ENCODE measurements around the gene RPS16.
A peak's percentile ranks its signal among the peaks of the same experiment; 100 is the strongest.

Gene RPS16

DNA sequence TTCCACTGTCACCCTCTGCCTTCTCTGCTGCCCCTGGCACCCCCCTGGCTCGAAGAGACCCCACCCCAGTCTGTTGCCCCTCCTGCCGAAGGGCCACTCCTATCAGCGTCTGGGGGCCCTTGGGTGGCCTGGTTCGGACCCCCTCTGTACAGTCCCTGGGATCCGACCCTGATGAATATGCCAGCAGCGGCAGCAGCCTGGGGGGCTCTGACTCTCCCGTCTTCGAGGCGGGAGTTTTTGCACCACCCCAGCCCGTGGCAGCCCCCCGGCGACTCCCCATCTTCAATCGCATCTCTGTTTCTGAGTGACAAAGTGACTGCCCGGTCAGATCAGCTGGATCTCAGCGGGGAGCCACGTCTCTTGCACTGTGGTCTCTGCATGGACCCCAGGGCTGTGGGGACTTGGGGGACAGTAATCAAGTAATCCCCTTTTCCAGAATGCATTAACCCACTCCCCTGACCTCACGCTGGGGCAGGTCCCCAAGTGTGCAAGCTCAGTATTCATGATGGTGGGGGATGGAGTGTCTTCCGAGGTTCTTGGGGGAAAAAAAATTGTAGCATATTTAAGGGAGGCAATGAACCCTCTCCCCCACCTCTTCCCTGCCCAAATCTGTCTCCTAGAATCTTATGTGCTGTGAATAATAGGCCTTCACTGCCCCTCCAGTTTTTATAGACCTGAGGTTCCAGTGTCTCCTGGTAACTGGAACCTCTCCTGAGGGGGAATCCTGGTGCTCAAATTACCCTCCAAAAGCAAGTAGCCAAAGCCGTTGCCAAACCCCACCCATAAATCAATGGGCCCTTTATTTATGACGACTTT lies 27.1 kb downstream of the RPS16 start:
- no peak for DNase-seq (ENCODE audit: low read depth in 2 of 3, low spot score in 2 of 3)

- DNase-seq (ENCODE audit: low read depth in 2 of 3, low spot score in 2 of 3) = no peak
Observed at GRCh38 chr19:39407660-39408391, 27.9 kb downstream of the RPS16 start.

GRCh38 chr19:39407410-39407659 lies 28.4 kb downstream of the RPS16 start:
- DNase-seq (ENCODE audit: low read depth in 2 of 3, low spot score in 2 of 3) = no peak

DNA sequence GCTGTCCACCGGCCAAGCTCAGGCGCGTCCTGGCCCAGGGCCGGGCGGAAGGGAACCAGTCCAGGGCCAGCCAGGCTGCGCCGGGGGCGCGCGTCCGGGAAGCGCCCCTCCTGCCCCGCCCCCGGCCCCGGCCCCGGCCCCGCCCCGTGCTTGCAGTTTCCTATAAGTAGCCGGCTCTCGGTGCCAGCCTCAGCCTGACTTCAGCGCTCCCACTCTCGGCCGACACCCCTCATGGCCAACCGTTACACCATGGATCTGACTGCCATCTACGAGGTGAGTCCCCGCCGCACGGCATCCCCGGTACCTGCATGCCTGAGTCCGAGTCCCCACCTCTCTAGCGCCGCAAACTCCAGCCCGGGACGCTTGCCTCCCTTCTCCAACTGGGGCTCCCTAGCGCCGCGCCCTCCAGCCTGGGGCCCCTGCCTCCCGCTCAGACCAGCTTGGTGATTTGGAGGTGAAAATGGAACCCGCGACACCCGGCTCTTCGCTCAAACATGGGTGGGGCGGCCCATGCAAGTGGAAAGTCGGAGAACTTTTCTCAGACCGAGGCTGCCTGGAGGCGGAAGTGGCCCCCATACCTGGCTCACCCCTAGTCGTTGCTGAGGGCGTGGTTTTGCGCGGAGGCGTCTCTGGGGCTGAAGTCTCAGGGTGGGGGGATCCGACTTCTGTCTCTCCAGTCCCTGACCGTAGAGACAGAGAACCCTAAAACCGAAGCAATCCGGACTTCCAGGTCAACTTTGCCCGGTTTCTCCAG lies 28.9 kb downstream of the RPS16 start, which contains the start of gene ZFP36:
ZFP36 (plus strand) TSS at position 192 of the 754 bp plus-strand sequence; CDS start at position 250, 58 bp downstream.
- peak; percentile 71 to 91 (median 84) for DNase-seq (ENCODE audit: low read depth in 2 of 3, low spot score in 2 of 3)

GRCh38 chr19:39405958-39406655 lies 29.6 kb downstream of the RPS16 start:
- peak in 2 of 3 experiments; percentile 59 to 61 for DNase-seq (ENCODE audit: low read depth in 2 of 3, low spot score in 2 of 3)

- DNase-seq (ENCODE audit: low read depth in 2 of 3, low spot score in 2 of 3) = no peak
Observed at GRCh38 chr19:39405261-39405957, 30.3 kb downstream of the RPS16 start.

GRCh38 chr19:39403331-39404312 lies 32.1 kb downstream of the RPS16 start:
- DNase-seq (ENCODE audit: low read depth in 2 of 3, low spot score in 2 of 3) = peak; percentile 80 to 90 (median 89)

GRCh38 chr19:39402346-39403300 lies 33.1 kb downstream of the RPS16 start:
- peak in 2 of 3 experiments; percentile 63 to 66 for DNase-seq (ENCODE audit: low read depth in 2 of 3, low spot score in 2 of 3)

DNA sequence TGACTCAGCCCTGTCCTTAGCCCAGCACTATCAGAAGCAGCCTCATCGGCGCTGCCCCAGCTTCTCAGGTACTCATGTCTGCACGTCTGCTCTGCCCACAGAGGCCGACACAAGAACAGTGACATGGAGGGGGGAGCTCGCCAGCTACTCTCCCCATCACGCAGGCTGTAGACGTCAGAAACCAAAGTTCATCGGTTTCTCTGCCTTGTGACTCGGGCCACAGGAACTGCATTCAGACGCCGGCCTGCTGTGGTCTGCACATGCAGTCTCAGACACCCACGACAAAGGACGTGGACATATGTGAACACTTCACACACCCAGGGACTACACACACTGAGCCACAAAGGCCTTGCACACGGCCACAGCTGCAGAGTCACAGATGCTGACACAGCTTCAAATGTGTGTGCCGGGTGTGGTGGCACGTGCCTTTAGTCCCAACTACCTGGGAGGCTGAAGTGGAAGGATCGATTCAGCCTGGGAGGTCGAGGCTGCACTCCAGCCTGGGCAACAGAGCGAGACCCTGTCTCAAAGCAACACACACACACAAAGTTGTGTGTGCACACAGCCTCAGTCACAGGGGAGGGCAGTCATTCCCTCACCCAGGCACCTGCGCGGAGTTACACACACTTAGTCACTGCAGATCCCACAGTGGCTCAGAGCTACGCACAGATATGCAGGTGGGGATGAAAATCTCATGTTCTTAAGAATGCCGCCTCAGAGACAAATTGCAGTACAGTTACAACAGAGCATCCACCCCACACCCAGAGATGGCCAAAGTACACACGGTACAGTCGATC lies 34.0 kb downstream of the RPS16 start:
- DNase-seq (ENCODE audit: low read depth in 2 of 3, low spot score in 2 of 3) = peak in 2 of 3 experiments; percentile 57 to 63

DNA sequence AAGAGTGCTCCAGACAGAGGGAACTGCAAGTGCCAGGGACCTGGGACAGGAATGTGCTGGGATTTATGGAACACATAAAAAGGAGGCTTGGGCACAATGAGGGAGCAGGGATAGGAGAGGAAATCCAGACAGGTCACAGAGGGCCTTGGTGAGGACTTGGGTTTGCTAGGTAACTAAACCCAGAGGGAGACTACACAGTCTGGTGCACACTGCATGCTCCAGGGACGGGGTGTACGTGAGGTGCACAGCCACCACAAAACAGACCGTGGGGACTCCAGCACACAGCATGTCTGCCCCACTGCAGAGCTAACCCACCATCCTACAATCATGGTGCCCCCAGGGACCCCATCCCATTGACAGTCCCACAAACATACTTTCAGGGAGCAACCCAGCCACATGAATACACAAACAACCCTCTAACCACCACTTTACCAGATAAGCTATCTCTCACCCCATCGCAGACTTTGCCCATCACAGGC lies 34.6 kb downstream of the RPS16 start:
- no peak for DNase-seq (ENCODE audit: low read depth in 2 of 3, low spot score in 2 of 3)

- no peak for DNase-seq (ENCODE audit: low read depth in 2 of 3, low spot score in 2 of 3)
Observed at GRCh38 chr19:39400061-39400460, 35.7 kb downstream of the RPS16 start.

- DNase-seq (ENCODE audit: low read depth in 2 of 3, low spot score in 2 of 3) = no peak
Observed at GRCh38 chr19:39399668-39400050, 36.1 kb downstream of the RPS16 start.

- DNase-seq (ENCODE audit: low read depth in 2 of 3, low spot score in 2 of 3) = peak in 1 of 3 experiments; percentile 36
Observed at GRCh38 chr19:39398297-39398864, 37.4 kb downstream of the RPS16 start.

DNA sequence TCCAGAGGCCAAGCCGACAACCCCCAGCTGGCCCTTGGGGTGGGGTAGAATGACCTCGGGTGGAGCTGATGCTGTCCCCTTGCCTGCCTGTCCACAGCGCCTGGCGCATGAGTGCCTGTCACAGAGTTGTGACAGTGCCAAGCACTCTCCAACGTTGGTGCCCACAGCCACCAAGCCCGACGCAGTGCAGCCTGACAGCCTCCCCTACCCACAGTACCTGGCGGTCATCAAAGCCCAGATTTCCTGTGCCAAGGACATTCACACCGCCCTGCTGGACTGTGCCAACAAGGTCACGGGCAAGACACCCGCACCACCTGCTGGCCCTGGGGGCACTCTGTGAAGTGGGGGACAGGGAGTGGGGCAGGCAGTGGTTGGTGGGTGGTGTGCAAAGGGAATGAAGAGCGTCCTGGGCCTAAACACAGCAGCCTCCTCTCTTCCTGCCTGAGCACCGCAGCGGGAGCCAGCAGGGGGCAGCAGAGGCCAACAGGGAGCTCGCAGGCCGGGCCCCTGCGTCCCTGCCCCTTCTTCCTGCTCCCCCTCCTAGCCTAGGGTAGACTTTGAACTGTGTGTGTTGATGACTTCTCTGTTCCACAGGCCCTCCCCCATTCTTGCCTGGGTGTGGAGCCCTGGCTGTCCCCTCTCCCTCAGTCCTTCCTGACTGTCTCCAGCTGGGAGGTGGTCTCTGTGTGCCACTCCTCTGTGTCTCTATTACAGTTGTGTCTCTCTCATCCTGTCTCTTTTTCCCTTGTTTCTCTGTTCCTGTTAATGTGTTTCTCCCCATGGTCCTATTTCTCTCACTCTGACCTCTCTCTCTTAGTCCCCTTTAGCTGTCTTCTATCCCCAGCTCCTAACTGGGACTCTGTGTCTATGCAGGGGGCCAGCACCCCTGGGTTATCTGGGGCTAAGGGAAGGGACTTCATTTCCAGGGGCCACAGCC lies 38.1 kb downstream of the RPS16 start:
- peak; percentile 78 to 93 (median 87) for DNase-seq (ENCODE audit: low read depth in 2 of 3, low spot score in 2 of 3)

DNA sequence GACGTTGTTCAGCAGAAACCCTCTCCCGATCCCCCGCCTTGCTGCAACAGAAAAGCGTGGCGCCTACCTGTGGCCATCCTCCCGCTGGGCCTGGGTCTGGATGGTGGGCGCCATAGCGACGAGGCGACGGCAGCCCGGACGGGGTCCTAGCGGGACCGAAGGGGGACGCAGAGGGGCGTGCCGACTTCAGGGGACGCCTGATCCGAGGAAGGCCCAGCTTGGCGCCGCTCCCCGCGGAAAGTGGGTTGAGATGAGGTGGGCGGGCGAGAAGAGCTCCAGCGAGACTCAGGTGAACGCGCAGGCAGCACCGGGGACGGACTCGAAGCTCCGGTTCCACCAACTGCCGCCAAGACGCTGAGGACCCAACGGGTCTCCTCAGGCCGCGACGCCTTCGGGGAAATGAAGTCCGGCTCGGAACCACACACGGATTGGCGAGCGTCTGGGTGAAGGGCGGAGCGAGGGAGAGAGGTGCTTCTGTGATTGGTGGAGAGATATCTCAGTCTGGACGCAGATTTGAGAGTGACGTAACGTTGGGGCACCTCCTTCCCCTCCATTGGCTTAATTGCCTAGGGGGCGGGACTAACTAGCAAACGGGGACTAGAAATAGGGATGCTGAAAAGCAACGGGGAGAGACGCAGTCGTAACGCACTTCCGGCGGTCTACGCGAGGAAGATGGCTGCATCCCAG lies 44.9 kb downstream of the RPS16 start, which contains the start of the genes MED29 and PAF1:
MED29 (plus strand) TSS at position 628 of the 687 bp plus-strand sequence; CDS start at position 673, 45 bp downstream.
PAF1 (minus strand) TSS at position 356 of the 687 bp plus-strand sequence; CDS start at position 114, 242 bp downstream.
- peak in 2 of 3 experiments; percentile 73 to 86 for DNase-seq (ENCODE audit: low read depth in 2 of 3, low spot score in 2 of 3)
